GM19025 (cell line): ENCODE data around the gene FMN1.

Experiments
- ATAC-seq: cut with Tn5 transposase; IDR thresholded peaks from one replicate; pipeline ENCODE4 v1.9.1; 2021; ENCODE audit warnings: mild to moderate bottlenecking, low read depth, moderate library complexity; ENCODE audit not compliant: unreplicated experiment

FMN1 gene

GRCh38 chr15:32903591-32904290 lies 290.8 kb downstream of the FMN1 start:
- no peak for ATAC-seq

DNA sequence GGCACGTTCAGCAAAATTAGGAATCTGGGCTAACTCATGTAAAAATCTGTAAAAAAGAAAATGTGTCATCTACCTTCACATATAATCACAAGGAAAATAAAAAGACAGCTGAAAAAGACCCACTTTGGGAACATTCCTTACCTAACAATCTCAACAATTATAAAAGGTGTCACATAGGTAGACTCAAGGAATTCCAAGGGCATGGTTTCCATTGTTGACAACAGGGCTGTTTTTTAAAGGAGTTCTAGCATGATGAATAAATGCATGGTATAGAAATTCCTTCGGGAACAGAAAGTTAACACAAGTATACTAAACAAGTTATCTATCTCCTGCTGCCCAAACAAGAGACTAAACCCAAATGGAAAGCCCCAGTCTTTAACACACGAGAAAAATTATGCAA lies 292.5 kb downstream of the FMN1 start:
- no peak for ATAC-seq

DNA sequence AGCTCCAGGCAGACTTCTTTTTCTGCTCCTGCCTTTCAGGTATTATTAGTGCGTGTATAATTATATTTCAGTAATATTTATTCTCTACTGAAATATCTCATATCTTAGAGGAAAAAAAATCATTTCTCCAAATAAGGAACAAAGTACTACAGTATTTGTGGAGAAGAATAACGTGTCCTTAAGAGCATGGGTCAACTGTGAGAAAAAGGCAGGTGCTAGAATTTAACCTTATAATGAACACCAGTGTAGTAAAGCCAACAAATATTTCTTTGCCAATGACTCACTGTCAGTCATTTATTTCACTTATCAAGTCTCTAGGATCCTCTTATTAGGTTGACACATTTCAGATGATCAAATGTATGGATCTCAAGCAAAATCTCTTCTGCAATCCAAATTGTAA lies 293.3 kb downstream of the FMN1 start:
- ATAC-seq: no peak

DNA sequence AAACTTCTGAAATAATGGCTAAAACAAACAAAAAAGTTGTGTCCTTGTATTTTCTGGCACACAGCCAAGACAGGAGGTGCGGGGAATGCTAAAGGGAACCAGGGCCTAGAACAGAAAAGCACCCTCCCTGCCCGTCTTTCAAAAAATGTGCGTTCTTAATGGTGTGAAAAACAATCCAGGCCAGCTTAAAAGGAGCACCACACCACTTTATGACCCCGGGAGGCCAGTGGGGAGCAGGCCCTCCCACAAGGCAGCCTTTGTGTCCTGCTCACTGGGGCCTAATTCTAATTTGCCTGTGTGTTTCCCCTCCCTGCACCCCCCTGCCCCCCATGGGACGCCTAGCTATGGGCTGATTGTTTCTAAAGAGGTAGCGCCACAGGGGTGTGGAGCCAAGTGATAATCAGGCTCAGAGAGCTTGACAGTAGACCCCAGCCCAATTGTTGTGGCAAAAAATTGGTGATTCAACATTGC lies 295.4 kb downstream of the FMN1 start:
- no peak for ATAC-seq

GRCh38 chr15:32898414-32898813 lies 296.1 kb downstream of the FMN1 start:
- no peak for ATAC-seq

GRCh38 chr15:32893421-32893820 lies 301.1 kb downstream of the FMN1 start:
- no peak for ATAC-seq

DNA sequence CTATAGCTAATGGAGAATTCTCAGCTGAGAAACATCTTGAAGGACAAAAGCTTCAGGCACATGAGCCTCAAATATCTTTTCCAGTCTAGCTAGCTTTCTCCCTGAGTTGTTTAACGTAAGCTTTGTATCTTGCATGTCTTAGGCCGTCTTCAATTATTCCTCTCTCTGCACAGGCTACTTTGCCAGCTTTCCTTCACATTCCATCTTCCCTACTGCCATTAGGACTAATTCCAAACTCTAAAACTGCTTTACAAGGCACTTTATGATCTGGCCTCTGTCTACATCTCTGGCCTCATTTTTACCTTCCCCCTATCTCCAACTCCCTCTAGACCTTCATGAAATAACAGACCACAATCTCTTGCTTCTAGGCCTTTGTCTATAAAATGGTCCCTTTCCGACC lies 305.3 kb downstream of the FMN1 start:
- no peak for ATAC-seq

GRCh38 chr15:32888221-32888761 lies 306.2 kb downstream of the FMN1 start:
- ATAC-seq: no peak

DNA sequence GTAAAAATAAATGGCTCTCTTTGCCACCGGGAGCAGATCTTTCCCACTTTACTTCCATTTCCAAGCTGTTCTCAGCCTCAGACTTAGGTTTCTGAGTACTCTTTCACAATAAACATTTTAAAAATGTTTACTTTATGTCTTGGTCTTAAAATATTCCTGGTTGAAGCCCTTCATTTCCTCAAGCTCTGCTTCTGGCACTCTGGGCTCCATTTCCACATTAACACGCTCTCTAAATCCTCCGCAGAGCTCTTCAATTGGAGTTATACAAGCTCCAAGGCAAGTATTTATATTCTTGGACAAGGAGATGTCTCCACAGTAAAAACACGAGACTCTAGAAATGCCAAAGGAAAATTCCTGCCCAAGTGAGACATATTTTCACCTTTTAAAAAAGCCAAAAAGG lies 307.4 kb downstream of the FMN1 start:
- no peak for ATAC-seq

DNA sequence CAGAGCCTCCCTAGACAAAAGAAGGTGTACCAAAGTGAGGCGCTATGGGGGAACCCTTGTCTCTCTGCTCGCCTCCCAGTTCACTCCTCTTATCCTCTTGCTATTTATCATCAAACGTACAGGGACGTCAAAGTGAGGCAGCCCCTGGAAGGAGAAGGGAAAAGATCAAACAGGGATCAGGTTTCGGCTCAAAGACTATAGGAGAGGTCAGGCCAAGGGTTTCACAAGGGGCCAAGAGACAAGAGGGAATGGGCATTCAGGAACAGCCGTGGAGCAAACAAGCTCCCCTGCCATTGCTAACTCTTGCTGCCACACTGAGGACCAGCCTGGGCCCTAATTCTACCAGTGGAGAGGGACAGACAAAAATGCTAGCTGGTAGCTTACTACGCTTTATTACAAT lies 308.1 kb downstream of the FMN1 start:
- no peak for ATAC-seq

DNA sequence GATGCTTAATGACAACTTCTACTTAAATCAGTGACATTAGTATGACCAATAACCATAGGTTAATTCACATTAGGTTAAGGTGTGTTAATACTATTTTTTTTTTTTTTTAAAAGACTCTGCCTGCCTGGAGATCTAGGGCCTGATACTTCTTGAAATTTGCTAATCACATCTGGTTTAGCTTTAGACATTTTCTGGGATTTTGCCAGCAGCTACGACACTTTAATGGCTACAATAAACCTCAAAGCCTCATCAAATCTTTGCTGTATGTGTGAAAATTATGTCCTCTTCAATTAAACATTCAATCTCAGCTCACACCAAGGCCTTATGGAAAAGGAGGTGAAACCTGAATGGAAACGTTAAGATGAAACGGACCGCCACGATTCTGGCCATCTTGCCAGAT lies 308.8 kb downstream of the FMN1 start:
- no peak for ATAC-seq

DNA sequence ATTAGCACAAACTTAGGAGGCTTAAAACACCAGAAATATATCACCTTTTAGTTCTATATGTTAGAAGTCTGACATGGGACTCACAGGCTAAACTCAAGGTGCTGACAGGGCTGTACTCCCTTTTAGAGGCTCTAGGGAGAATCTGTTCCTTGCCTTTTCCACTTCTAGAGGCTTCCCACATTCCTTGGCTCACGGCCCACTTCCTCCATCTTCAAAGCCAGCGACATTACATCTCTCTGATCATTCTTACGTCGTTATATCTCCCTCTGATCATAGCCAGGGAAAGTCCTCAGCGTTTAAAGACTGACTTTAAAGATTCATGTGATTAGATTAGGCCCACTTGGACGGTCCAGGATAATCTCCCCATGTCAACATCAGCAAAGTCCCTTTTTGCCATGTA lies 310.4 kb downstream of the FMN1 start:
- no peak for ATAC-seq

GRCh38 chr15:32882955-32883354 lies 311.6 kb downstream of the FMN1 start:
- ATAC-seq: no peak

- ATAC-seq: no peak
Observed at GRCh38 chr15:32881528-32881927, 313.0 kb downstream of the FMN1 start.

DNA sequence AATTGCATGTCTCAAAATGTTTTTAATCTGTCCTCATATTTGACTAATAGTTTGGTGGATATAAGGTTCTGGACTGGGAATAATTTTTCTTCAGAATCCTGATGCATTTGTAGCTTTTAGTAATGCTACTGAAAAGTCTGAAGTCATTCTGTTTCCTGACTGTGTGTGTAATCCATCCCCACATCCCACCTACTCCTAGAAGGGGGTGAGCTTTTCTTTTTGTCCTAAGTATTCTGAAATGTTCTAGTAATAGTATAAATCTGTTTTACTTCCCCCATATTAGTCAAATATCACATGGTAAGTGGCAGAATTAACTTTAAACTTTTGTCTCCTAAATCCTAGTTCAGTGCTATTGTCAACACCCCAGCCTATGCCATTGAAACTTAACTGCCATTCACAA lies 313.9 kb downstream of the FMN1 start:
- ATAC-seq: no peak

GRCh38 chr15:32879980-32880379 lies 314.5 kb downstream of the FMN1 start:
- ATAC-seq: no peak

- ATAC-seq: no peak
Observed at GRCh38 chr15:32878869-32879805, 315.4 kb downstream of the FMN1 start.

DNA sequence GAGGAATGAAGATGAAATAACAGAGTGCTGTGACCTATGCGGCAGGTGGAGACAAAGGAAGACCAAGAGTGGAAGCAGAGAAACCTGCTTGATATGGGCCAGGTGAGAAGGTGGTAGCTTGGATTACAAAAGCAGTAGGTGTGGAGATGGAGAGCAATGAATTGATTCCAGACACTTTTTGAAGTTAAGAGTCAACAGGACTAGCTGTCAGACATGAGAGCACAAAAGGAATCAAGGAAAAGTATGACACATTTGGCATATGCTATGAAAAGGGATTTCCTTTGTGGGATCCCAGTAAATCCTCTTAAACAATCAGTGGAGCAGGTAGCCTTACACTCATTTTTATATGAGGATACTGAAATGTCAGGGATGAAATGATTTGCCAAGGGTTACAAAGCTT lies 316.2 kb downstream of the FMN1 start:
- no peak for ATAC-seq

DNA sequence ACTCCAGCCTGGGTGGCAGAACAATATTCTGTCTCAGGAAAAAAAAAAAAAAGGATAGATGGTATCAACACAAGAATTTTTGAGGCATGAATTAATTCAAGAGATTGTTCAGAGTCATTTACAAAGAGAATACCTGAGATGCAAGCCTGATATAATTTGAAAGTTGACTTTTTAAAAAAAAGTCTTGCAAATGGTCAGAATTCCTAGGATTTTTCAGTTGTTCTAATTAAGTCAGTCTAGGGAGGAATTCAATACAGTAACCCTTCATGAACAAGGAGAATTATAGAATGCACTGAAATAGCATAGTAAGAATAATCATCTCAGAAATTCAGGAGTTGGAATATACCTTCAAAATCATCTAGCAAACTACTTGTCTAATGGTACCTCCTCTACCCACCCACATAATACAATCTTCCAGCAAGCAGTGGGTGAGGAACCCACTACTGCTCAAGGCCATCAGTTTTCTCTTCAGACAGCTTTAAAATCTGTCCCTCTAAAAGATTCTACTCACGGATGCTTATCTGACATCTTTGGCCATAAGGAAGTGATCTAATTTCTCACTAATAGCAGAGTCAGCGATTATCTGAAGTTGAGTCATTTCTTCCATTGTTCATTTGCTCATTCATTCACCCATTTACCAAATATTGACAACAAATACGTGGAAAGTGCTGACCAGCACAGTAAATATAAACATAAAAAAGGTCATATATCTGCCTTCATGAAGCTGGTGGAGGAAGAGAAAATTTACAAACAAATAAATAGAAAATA lies 317.1 kb downstream of the FMN1 start:
- ATAC-seq: no peak

- ATAC-seq: no peak
Observed at GRCh38 chr15:32873284-32874114, 321.0 kb downstream of the FMN1 start.
